PC-3 (cell line): ENCODE results near the gene METTL3.

Source experiments
- EZH2 ChIP-seq: fragments of 300-600 bp; sonication (generic); IDR thresholded peaks from one replicate; pipeline ENCODE4 v1.6.1; 2017; ENCODE audit warnings: antibody characterized with exemption, mild to moderate bottlenecking, low read length; ENCODE audit not compliant: unreplicated experiment
- EZH2phosphoT487 ChIP-seq: fragments of 300-600 bp; sonication (generic); IDR thresholded peaks from 2 replicates; pipeline ENCODE4 v1.6.1; 2018; ENCODE audit warnings: mild to moderate bottlenecking, antibody characterized with exemption, low read length, borderline replicate concordance
- TF ChIP-seq, protein P1 (sequence below): fragments of 300-600 bp; sonication (generic); conservative IDR thresholded peaks from 2 replicates; pipeline ENCODE4 v1.5.1; 2017; ENCODE audit warnings: antibody characterized with exemption, low read depth, mild to moderate bottlenecking, low read length

- TF ChIP-seq, protein P1, sequence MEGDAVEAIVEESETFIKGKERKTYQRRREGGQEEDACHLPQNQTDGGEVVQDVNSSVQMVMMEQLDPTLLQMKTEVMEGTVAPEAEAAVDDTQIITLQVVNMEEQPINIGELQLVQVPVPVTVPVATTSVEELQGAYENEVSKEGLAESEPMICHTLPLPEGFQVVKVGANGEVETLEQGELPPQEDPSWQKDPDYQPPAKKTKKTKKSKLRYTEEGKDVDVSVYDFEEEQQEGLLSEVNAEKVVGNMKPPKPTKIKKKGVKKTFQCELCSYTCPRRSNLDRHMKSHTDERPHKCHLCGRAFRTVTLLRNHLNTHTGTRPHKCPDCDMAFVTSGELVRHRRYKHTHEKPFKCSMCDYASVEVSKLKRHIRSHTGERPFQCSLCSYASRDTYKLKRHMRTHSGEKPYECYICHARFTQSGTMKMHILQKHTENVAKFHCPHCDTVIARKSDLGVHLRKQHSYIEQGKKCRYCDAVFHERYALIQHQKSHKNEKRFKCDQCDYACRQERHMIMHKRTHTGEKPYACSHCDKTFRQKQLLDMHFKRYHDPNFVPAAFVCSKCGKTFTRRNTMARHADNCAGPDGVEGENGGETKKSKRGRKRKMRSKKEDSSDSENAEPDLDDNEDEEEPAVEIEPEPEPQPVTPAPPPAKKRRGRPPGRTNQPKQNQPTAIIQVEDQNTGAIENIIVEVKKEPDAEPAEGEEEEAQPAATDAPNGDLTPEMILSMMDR, result no peak
- TF ChIP-seq EZH2 (no peak), EZH2phosphoT487 (no peak)
Observed at GRCh38 chr14:21526672-21527317, 15.7 kb upstream of the METTL3 start.
